ENCODE measurements around the gene DCTPP1.

DCTPP1 gene

GRCh38 chr16:30417529-30418349 is 12.1 kb downstream of the DCTPP1 start (continued):
- peak; percentile 61; the same call in 1 of the 2 replicates for TF ChIP-seq ZNF610 (tag by site-specific recombination; IDR thresholded peaks at IDR 0.05; ENCODE audit: borderline replicate concordance)
- TF ChIP-seq KLF10 (tag by site-specific recombination; IDR thresholded peaks at IDR 0.05): peak; percentile 14; the same call in 1 of the 2 replicates
- TF ChIP-seq ZNF433 (tag by site-specific recombination; IDR thresholded peaks at IDR 0.05; ENCODE audit: low read depth): no peak
- TF ChIP-seq KLF16 (tag by site-specific recombination; IDR thresholded peaks at IDR 0.05): 0 out of 2 replicates have a peak, but pooled peaks have one; percentile 57
- TF ChIP-seq ZNF37A (tag by site-specific recombination; IDR thresholded peaks at IDR 0.05): no peak
- TF ChIP-seq ZNF335 (tag by site-specific recombination; conservative IDR thresholded peaks at IDR 0.05): peak; percentile 80
- peak; percentile 88 for TF ChIP-seq ZXDB (tag by site-specific recombination; IDR thresholded peaks at IDR 0.05)
- TF ChIP-seq HOXC10 (CRISPR knock-in tag; IDR thresholded peaks at IDR 0.05): 0 out of 2 replicates have a peak, but pooled peaks have one; percentile 38
- peak; percentile 37; the same call in 1 of the 2 replicates for TF ChIP-seq ZNF324 (tag by site-specific recombination; IDR thresholded peaks at IDR 0.05)
- 0 out of 2 replicates have a peak, but pooled peaks have one; percentile 18 for TF ChIP-seq GLI4 (tag by site-specific recombination; IDR thresholded peaks at IDR 0.05)
- TF ChIP-seq PBX3 (CRISPR knock-in tag; IDR thresholded peaks at IDR 0.05): peak; percentile 96
- no peak for TF ChIP-seq ATF2 (tag by site-specific recombination; IDR thresholded peaks at IDR 0.05; ENCODE audit: low read depth)
- peak; percentile 46; the same call in 1 of the 2 replicates for TF ChIP-seq ZBTB6 (tag by site-specific recombination; IDR thresholded peaks at IDR 0.05)
- peak; percentile 47 for TF ChIP-seq OSR2 (tag by site-specific recombination; IDR thresholded peaks at IDR 0.05)
- peak; percentile 78 for TF ChIP-seq ZIC2 (tag by site-specific recombination; IDR thresholded peaks at IDR 0.05)
- TF ChIP-seq ZNF488 (tag by site-specific recombination; IDR thresholded peaks at IDR 0.05): peak; percentile 52; the same call in 1 of the 2 replicates
- no peak for TF ChIP-seq ZNF248 (tag by site-specific recombination; IDR thresholded peaks at IDR 0.05)
- no peak for TF ChIP-seq KLF7 (tag by site-specific recombination; IDR thresholded peaks at IDR 0.05; ENCODE audit: borderline replicate concordance)
- no peak for TF ChIP-seq ZNF664 (tag by site-specific recombination; IDR thresholded peaks at IDR 0.05)
- peak; percentile 77 for TF ChIP-seq ZNF692 (tag by site-specific recombination; IDR thresholded peaks at IDR 0.05)
- TF ChIP-seq ZBTB48 (tag by site-specific recombination; IDR thresholded peaks at IDR 0.05): peak; percentile 65
- peak; percentile 65; the same call in 1 of the 2 replicates for TF ChIP-seq HIC1 (tag by site-specific recombination; IDR thresholded peaks at IDR 0.05)
